Stimulated activated naive CD4-positive, alpha-beta T cell treated with Interleukin-2 at 50 U/mL for 16 hours (primary cell): ENCODE results near the gene RDH8.
"Not testable (repeated sequence)": the region's sequence is repeated elsewhere in the genome, so short reads cannot be mapped to it uniquely, and the experiment has no call there.

Source experiments
- DNase-seq: peaks from one replicate; lab custom pipeline; 2025; lab: John Stamatoyannopoulos, UW

RDH8 gene

GRCh38 chr19:10005632-10006334 is 7.5 kb upstream of the RDH8 start:
- DNase-seq: no peak

- no peak for DNase-seq
These were observed 7.0 kb upstream of the RDH8 start for GRCh38 chr19:10006335-10006708.

- no peak for DNase-seq
These were observed 6.4 kb upstream of the RDH8 start for GRCh38 chr19:10006752-10007323.

- no peak for DNase-seq
These were observed 5.7 kb upstream of the RDH8 start for GRCh38 chr19:10007371-10008183.

- DNase-seq: no peak
These were observed 5.0 kb upstream of the RDH8 start for GRCh38 chr19:10008184-10008765.

- DNase-seq: no peak
These were observed 3.5 kb upstream of the RDH8 start for GRCh38 chr19:10009714-10010224.

GRCh38 chr19:10010247-10010691 is 3.0 kb upstream of the RDH8 start, which contains the start of gene COL5A3:
COL5A3 (minus strand) TSS chr19:10010504; CDS start chr19:10010385, 119 bp downstream.
- DNase-seq: no peak

GRCh38 chr19:10010939-10011338 is 2.3 kb upstream of the RDH8 start:
- no peak for DNase-seq

GRCh38 chr19:10011974-10012373 is 1.3 kb upstream of the RDH8 start:
- no peak for DNase-seq

GRCh38 chr19:10013834-10014618 is 743 bp downstream of the RDH8 start:
- DNase-seq: no peak

GRCh38 chr19:10018263-10018662 is 5.0 kb downstream of the RDH8 start:
- DNase-seq: no peak

GRCh38 chr19:10018786-10019185 is 5.5 kb downstream of the RDH8 start:
- no peak for DNase-seq

GRCh38 chr19:10019246-10019645 is 6.0 kb downstream of the RDH8 start:
- no peak for DNase-seq

GRCh38 chr19:10020851-10021250 is 7.6 kb downstream of the RDH8 start:
- no peak for DNase-seq

- DNase-seq: no peak
These were observed 8.2 kb downstream of the RDH8 start for GRCh38 chr19:10021446-10021845.

GRCh38 chr19:10021863-10022262 is 8.6 kb downstream of the RDH8 start:
- DNase-seq: no peak

- DNase-seq: not testable (repeated sequence)
These were observed 9.8 kb downstream of the RDH8 start for GRCh38 chr19:10023096-10023495.

- DNase-seq: no peak
These were observed 13.5 kb downstream of the RDH8 start for GRCh38 chr19:10026744-10027143.

- DNase-seq: peak; percentile 66
These were observed 14.1 kb downstream of the RDH8 start for GRCh38 chr19:10027158-10027997.

GRCh38 chr19:10033614-10034013 is 20.3 kb downstream of the RDH8 start:
- DNase-seq: no peak
